ENCODE results near the gene ST6GALNAC6.

Gene ST6GALNAC6

GRCh38 chr9:127916720-127917581, 17.5 kb upstream of the ST6GALNAC6 start, which contains the start of gene ST6GALNAC4:
Gene ST6GALNAC4, minus strand, starts transcription at chr9:127917041. Its CDS starts 622 bp downstream, at chr9:127916419.
- peak; percentile 95 for DNase-seq (ENCODE audit: low spot score)

GRCh38 chr9:127915801-127916719, 16.7 kb upstream of the ST6GALNAC6 start:
- DNase-seq (ENCODE audit: low spot score), result peak; percentile 57

DNA sequence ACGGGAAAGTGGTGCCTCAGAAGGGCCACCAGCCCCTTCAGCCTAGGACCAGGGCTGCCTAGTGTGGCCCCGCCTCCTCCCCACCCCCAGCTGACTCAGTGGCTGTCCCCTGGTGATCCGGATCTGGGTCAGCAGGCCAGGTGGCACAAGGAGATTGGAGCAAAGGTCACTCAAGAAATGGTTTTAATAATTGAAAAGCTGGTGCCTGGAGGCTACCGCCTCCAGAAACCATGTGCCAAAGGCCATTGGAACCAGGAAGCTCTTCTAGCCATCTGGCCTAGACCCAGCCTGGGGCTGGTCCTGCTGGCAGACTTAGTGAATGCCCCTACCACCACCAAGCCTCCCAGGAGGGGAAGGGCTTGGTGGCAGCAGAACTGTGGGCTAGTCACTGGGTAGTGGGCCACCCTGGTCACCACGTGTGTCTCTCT, 15.9 kb upstream of the ST6GALNAC6 start:
- DNase-seq (ENCODE audit: low spot score), result peak; percentile 81

DNA sequence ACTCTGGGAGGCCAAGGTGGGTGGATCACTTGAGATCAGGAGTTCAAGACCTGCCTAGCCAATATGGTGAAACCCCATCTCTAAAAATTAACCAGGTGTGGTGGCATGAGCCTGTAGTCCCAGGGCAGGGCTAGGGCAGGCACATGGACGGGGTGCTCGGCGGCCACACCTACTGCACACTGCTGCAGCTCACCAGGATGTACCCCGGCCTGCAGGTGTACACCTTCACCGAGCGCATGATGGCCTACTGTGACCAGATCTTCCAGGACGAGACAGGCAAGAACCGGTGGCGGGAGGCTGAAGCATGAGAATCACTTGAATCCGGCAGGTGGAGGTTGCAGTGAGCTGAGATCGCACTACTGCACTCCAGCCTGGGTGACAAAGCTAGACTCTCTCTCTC, 14.3 kb upstream of the ST6GALNAC6 start:
- DNase-seq (ENCODE audit: low spot score), result no peak

GRCh38 chr9:127912882-127913281, 13.5 kb upstream of the ST6GALNAC6 start:
- DNase-seq (ENCODE audit: low spot score), result peak; percentile 61

DNA sequence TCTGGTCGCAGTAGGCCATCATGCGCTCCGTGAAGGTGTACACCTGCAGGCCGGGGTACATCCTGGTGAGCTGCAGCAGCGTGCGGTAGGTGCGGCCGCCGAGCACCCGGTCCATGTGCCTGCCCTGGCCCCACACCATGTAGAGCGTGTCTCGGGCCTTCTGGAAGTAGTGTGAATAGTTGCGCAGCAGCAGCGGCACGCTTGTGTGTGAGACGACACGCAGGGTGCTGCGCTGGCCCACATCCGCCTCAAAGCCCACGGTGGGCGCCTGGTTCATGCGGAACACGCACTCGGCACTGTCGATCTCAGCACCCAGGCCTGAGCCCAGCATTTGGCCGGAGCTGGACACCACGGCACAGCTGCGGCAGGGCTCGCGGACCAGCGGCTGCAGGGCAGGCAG, 12.9 kb upstream of the ST6GALNAC6 start:
- DNase-seq (ENCODE audit: low spot score), result no peak

GRCh38 chr9:127910613-127911205, 11.3 kb upstream of the ST6GALNAC6 start:
- DNase-seq (ENCODE audit: low spot score), result peak; percentile 77

DNA sequence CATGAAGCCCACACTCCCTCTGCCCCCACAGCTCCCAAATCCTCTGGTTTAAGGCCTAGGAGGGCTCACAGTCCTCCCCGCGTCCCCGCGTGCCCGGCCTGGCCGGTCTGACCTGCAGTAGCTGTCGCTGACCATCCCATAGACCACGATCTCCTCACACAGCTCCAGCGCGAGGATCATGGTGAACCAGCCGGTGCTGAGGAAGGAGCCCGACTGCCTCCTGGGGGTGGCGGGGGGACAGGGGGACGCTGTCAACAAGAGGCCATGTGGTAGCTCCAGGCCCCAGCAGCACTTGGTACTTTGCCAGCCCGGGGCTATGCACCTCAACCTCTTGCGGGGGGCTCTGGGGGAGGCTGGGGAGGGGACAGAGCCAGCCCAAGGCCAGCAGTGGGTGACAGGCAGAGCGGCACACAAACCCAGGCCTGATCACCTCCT, 10.5 kb upstream of the ST6GALNAC6 start:
- DNase-seq (ENCODE audit: low spot score), result no peak

DNA sequence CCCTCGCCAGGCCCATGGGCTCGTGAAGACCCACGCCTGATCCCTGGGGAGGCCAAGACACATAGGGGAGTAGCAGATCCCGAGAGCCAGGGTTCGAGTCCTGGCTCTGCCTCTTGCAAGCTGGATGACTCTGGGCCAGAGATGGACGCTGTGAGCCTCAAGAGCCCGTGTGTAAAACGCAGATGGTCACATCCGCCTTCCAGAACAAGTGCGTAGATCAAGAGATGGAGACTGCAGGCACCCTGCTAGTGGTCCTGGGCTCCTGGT, 9.2 kb upstream of the ST6GALNAC6 start:
- DNase-seq (ENCODE audit: low spot score), result no peak

GRCh38 chr9:127907867-127908659, 8.7 kb upstream of the ST6GALNAC6 start:
- DNase-seq (ENCODE audit: low spot score), result no peak

- no peak for DNase-seq (ENCODE audit: low spot score)
These were observed 6.4 kb upstream of the ST6GALNAC6 start for GRCh38 chr9:127905788-127906191.

DNA sequence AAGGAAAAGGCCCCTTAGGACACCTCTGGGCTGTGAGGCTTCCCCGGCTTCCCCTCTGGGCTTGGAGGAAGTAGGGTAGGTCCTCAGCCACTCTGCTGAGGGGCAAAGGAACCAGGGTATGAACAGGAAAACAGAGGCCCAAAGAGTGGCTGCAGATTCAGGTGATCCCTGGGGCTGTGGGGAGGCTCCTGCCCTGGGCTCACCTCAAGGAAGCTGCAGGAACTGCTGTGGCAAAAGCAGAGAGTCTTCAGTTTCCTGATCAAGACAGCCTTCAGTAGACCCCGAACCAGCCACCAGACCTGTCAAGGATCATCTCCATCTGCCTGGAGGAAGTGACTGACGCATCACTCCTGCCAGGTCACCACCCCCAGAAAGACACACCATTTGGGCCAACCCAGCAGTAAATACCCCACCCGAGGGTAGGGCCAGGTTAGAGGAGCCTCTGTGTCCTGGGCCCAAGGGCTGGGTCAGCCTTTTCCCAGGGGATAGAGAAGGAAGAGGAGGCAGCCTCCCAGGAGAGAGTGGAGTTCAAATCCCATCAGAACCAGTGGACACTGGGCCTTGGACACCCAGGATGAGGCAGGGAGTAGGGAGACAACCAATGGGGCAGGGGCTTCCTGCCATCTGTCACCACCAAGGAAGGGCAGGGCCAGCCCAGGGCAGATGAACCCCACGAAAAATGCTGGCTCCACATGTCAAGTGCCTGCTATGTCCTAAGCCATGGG, 5.8 kb upstream of the ST6GALNAC6 start:
- no peak for DNase-seq (ENCODE audit: low spot score)

DNA sequence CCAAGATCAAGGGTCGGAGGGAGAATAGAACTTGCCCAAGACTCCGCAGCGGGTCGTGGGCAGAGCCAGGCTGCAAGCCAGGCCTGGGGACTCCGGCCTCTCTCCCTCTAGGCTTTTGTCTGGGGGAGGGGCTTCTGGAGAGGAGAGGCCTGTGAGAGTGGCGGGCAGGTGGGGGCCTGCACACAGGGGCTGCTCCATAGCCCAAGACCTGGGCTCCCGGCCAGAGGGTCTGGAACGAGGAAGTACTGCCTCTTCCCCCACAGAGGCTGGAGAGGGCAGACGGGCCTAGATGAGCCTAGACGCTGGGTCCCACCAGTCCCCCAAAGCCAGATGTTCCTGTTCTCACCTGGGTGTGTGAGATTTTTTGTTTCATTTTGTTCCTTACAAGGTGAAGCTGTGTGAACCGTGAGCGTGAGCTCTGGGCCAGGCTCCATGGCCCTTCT, 5.2 kb upstream of the ST6GALNAC6 start:
- DNase-seq (ENCODE audit: low spot score), result no peak

- peak; percentile 71 for DNase-seq (ENCODE audit: low spot score)
These were observed 4.4 kb upstream of the ST6GALNAC6 start for GRCh38 chr9:127903557-127904475.

- no peak for DNase-seq (ENCODE audit: low spot score)
These were observed 823 bp downstream of the ST6GALNAC6 start for GRCh38 chr9:127898433-127899127.

DNA sequence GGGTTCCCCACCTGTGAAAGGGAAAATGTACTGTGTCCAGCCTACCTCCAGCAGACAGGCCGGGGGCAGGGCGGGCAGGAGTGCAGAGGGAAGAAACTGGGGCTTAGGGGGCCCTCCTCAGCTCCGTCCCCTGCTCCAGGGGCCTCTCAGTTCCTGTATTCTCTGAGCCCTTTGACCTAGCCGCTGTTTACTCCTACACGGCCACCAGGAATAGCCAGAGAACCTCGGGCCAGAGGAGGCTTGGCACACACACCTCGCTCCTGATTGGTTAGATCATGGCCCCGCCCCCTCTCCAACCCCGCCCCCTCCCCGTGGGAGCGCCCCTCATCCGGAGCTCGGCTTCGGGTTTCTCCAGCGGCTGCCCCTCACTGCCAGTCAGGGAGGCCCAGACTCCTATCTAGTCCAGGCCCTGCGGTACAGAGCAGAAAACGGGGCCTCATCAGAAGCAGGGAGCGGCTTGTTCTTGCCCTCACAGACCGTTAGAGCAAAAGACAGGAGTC, 2.2 kb downstream of the ST6GALNAC6 start:
- DNase-seq (ENCODE audit: low spot score), result peak; percentile 80

GRCh38 chr9:127896395-127897192, 2.8 kb downstream of the ST6GALNAC6 start:
- no peak for DNase-seq (ENCODE audit: low spot score)

DNA sequence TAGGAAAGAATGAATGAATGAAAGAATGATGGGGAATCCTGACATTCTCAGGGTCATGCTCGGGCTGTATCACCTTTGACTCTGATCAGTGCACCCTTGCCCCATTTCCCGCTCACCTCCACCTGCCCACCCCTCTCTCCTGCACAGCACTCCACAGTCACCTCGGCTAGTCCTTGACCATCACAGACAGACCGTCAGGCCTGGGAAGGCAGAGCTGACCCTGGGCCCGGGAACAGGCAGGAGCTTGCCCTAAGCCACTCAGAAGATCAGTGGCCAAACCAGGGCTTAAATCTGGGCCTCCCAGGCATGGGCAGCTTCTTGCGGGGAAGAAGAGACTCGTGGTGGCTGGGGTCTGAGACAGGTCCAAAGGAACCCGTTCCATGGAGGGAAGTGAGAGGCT, 3.6 kb downstream of the ST6GALNAC6 start:
- no peak for DNase-seq (ENCODE audit: low spot score)

Measured in hematopoietic multipotent progenitor cell treated with erythropoietin and hydrocortisone succinate and interleukin-3 and kit ligand, for 17 days (in vitro differentiated cells).